Measurements from ENCODE around the gene HEYL. TPM values are rescaled to one million over a fixed set of nuclear protein-coding genes. Genes with fewer than 3 reads are reported as not detected.

HEYL gene
- total and polyA plus RNA-seq, 2 experiments from 2014 or later = not detected

DNA sequence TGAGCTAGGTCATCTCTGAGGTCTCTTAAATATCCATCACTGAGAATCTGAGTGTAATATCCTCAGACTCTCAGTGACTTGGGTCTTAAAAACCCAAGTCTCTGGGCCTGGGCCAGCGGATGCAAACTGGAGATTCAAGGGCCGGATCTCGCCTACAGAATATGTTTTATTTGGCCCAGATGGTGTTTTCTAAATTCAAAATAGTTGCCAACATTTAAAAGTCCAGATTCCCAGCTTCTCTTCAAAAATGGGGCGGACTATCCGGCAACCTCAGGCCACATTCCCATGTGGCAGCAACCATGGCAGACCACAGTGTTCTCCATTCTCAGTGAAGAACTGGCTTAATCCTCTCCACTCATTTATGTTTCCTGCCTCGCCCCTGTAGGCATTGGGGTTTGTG lies 12.7 kb upstream of the HEYL start:
- TF ChIP-seq EZH2 (IDR thresholded peaks at IDR 0.05; ENCODE audit: insufficient read depth, poor library complexity, severe bottlenecking) (no peak), EZH2phosphoT487 (IDR thresholded peaks at IDR 0.05; ENCODE audit: insufficient read depth, low read depth) (no peak)
- no peaks in the 10 kb centered on the region for H4K20me1 ChIP-seq (ENCODE audit: insufficient read depth)
- no peaks in the 10 kb centered on the region for H3K9me2 ChIP-seq (ENCODE audit: insufficient read depth)
- 0 out of 2 replicates have a peak, but pooled peaks cover under 1% of the 10 kb centered on the region for H3F3A ChIP-seq (ENCODE audit: insufficient read depth)
- H3K9me3 ChIP-seq (ENCODE audit: low read depth) = no peaks in the 10 kb centered on the region
- no peak overlapping the region for H3K9ac ChIP-seq
- no peaks in the 10 kb centered on the region for H3K4me1 ChIP-seq (ENCODE audit: insufficient read depth)
- H2AFZ ChIP-seq = no peak overlapping the region
- no peak overlapping the region for H3K4me3 ChIP-seq
- no peaks in the 10 kb centered on the region for H3K36me3 ChIP-seq (ENCODE audit: low read depth)
- H3K27me3 ChIP-seq (replicated peaks; ENCODE audit: insufficient read depth) = 0 out of 2 replicates have a peak, but pooled peaks cover 7% of the 10 kb centered on the region
- no peak for DNase-seq
- no peaks in the 10 kb centered on the region for H3K79me2 ChIP-seq (ENCODE audit: insufficient read depth)
- no peak overlapping the region for H3K4me2 ChIP-seq (ENCODE audit: unreplicated experiment)
- in situ Hi-C loops (cut with MboI) = loop anchor here (5.0 kb wide), 1 partner anchor 35 kb away; no protein-coding TSS in a partner anchor
- WGBS, 2 experiments (ENCODE audit: low coverage in 1 of 2, low lambda C conversion rate in 2 of 2, missing lambda C conversion rate in 2 of 2) = 81 to 85% methylated on average over 6 of the region's 6 CpGs
- H3K27ac ChIP-seq = no peak overlapping the region

DNA sequence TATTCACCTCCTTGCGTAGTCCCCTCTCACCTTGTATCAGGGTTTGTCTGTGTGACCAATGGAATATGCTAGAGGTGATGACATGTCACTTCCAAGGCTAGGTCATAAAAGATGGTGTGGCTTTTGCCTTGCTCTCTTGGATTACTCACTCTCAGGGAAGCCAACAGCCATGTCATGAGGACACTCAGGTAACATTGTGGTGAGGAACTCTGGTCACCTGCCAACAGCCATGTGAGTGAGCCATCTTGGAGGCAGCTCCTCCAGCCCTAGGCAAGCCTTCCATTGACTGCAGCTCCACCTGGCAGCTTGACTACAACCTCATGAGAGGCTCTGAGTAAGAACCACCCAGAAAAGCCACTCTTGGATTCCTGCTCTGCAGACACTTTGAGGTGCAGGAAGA lies 11.0 kb upstream of the HEYL start:
- DNase-seq = no peak
- no peak overlapping the region for H3K27ac ChIP-seq
- no peaks in the 10 kb centered on the region for H3K9me3 ChIP-seq (ENCODE audit: low read depth)
- H4K20me1 ChIP-seq (ENCODE audit: insufficient read depth) = no peaks in the 10 kb centered on the region
- H3K4me1 ChIP-seq (ENCODE audit: insufficient read depth) = peaks cover 9% of the 10 kb centered on the region; the same call in 1 of the 2 replicates
- in situ Hi-C loops (cut with MboI) = loop anchor here (5.0 kb wide), 1 partner anchor 33 kb away; no protein-coding TSS in a partner anchor
- no peak overlapping the region for H3K4me2 ChIP-seq (ENCODE audit: unreplicated experiment)
- H3K9ac ChIP-seq = no peak overlapping the region
- no peaks in the 10 kb centered on the region for H3K79me2 ChIP-seq (ENCODE audit: insufficient read depth)
- no peaks in the 10 kb centered on the region for H3F3A ChIP-seq (ENCODE audit: insufficient read depth)
- no peak overlapping the region for H3K4me3 ChIP-seq
- no peaks in the 10 kb centered on the region for H3K9me2 ChIP-seq (ENCODE audit: insufficient read depth)
- no peak overlapping the region for H2AFZ ChIP-seq
- H3K27me3 ChIP-seq (replicated peaks; ENCODE audit: insufficient read depth) = 0 out of 2 replicates have a peak, but pooled peaks cover 7% of the 10 kb centered on the region
- H3K36me3 ChIP-seq (ENCODE audit: low read depth) = no peaks in the 10 kb centered on the region
- TF ChIP-seq EZH2phosphoT487 (IDR thresholded peaks at IDR 0.05; ENCODE audit: insufficient read depth, low read depth) (no peak), EZH2 (IDR thresholded peaks at IDR 0.05; ENCODE audit: insufficient read depth, poor library complexity, severe bottlenecking) (no peak)
- WGBS, 2 experiments (ENCODE audit: low coverage in 1 of 2, low lambda C conversion rate in 2 of 2, missing lambda C conversion rate in 2 of 2) = 81 to 93% methylated on average over 1 of the region's 1 CpG

DNA sequence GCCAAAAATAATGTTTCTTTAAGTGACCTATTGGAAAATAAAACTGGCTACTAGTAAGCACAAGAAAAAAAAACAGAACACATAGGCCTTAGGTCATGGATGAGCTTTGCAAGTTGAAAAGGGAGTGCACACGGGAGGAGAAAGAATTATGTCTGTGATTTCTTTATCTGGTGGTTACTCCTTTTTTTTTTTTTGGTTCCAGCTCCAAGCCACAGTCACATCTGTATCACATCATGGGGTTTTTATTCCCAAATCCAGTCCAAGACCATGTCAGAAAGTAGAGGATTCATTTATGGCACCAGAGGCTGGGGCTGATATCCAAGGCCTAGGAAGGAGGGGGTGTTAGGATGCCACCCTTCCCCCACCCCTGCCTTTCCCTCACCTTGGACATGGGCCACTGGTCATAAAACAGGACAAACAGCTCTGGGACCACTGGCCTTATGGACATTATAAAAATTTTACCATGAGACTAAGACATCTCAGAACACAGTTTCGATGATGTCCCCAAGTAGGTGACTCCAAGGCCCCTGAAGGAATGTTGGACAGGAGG lies 10.3 kb upstream of the HEYL start:
- no peaks in the 10 kb centered on the region for H3K36me3 ChIP-seq (ENCODE audit: low read depth)
- H3K9me3 ChIP-seq (ENCODE audit: low read depth) = no peaks in the 10 kb centered on the region
- no peaks in the 10 kb centered on the region for H3K79me2 ChIP-seq (ENCODE audit: insufficient read depth)
- DNase-seq = no peak
- no peak overlapping the region for H3K9ac ChIP-seq
- no peak overlapping the region for H3K4me2 ChIP-seq (ENCODE audit: unreplicated experiment)
- TF ChIP-seq EZH2 (IDR thresholded peaks at IDR 0.05; ENCODE audit: insufficient read depth, poor library complexity, severe bottlenecking) = no peak
- no peak for TF ChIP-seq EZH2phosphoT487 (IDR thresholded peaks at IDR 0.05; ENCODE audit: insufficient read depth, low read depth)
- no peaks in the 10 kb centered on the region for H3F3A ChIP-seq (ENCODE audit: insufficient read depth)
- WGBS, 2 experiments (ENCODE audit: low coverage in 1 of 2, low lambda C conversion rate in 2 of 2, missing lambda C conversion rate in 2 of 2) = 79 to 80% methylated on average over 2 of the region's 2 CpGs
- 0 out of 2 replicates have a peak, but pooled peaks cover 7% of the 10 kb centered on the region for H3K27me3 ChIP-seq (replicated peaks; ENCODE audit: insufficient read depth)
- H3K27ac ChIP-seq = no peak overlapping the region
- H3K4me3 ChIP-seq = no peak overlapping the region
- H2AFZ ChIP-seq = no peak overlapping the region
- H4K20me1 ChIP-seq (ENCODE audit: insufficient read depth) = no peaks in the 10 kb centered on the region
- H3K9me2 ChIP-seq (ENCODE audit: insufficient read depth) = no peaks in the 10 kb centered on the region
- in situ Hi-C loops (cut with MboI) = loop anchor here (5.0 kb wide), 1 partner anchor 32 kb away; no protein-coding TSS in a partner anchor
- peaks cover 9% of the 10 kb centered on the region; the same call in 1 of the 2 replicates for H3K4me1 ChIP-seq (ENCODE audit: insufficient read depth)

DNA sequence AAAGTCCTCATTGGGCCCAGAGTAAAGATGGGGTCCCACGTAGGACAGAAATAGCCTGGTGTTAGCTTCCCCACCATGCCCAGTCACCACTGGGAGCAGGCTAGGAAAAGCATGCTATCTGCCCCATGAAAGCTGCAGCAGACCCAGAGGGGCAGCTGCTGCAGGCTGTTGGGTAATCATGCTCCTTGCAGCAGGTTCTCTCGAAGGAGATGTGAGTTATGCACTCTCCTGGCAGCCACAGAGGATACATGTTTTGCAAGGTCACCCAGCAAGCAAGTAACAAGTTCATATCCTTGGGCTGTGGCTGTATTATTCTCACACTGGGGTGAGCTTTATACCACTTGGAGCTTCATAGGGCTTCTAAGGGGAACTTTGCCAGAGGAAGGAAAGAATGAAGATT lies 9.1 kb upstream of the HEYL start:
- Histone ChIP-seq H3K4me2 (ENCODE audit: unreplicated experiment) (no peak overlapping the region), H3K27me3 (replicated peaks; ENCODE audit: insufficient read depth) (no peaks in the 10 kb centered on the region), H3F3A (ENCODE audit: insufficient read depth) (no peaks in the 10 kb centered on the region), H3K9ac (no peak overlapping the region), H3K9me3 (ENCODE audit: low read depth) (no peaks in the 10 kb centered on the region), H3K27ac (no peak overlapping the region), H3K36me3 (ENCODE audit: low read depth) (no peaks in the 10 kb centered on the region), H3K9me2 (ENCODE audit: insufficient read depth) (no peaks in the 10 kb centered on the region), H3K79me2 (ENCODE audit: insufficient read depth) (no peaks in the 10 kb centered on the region), H4K20me1 (ENCODE audit: insufficient read depth) (no peaks in the 10 kb centered on the region), H2AFZ (no peak overlapping the region), H3K4me3 (no peak overlapping the region), H3K4me1 (ENCODE audit: insufficient read depth) (peaks cover 9% of the 10 kb centered on the region; the same call in 1 of the 2 replicates)
- TF ChIP-seq EZH2 (IDR thresholded peaks at IDR 0.05; ENCODE audit: insufficient read depth, poor library complexity, severe bottlenecking) = no peak
- no peak for TF ChIP-seq EZH2phosphoT487 (IDR thresholded peaks at IDR 0.05; ENCODE audit: insufficient read depth, low read depth)
- in situ Hi-C loops (cut with MboI) = no loop called here
- DNase-seq = no peak
- WGBS, 2 experiments (ENCODE audit: low coverage in 1 of 2, low lambda C conversion rate in 2 of 2, missing lambda C conversion rate in 2 of 2) = 53 to 65% methylated on average over 2 of the region's 2 CpGs
